Keratinocyte (primary cell): ENCODE results near the gene RPL29. TPM values are rescaled to one million over a fixed set of nuclear protein-coding genes. Genes with fewer than 3 reads are reported as not detected.

Experiments used
- DNase-seq: peaks from one replicate; pipeline ENCODE4 v3.0.0-alpha.2; 2011; ENCODE audit warnings: low read depth, missing footprints, low spot score
- FAIRE-seq: peaks from 2 replicates; lab custom pipeline; 2011; peaks lifted over from hg19 to GRCh38; lab: Jason Lieb, UNC
- H2AFZ ChIP-seq: 2 replicates; pipeline ENCODE4 v1.6.0; 2012; ENCODE audit warnings: low read length, control low read depth, inconsistent platforms; ENCODE audit not compliant: control insufficient read depth
- H3K27ac ChIP-seq: 2 replicates; pipeline ENCODE4 v1.5.1; 2011; ENCODE audit warnings: low read length; ENCODE audit not compliant: control insufficient read depth, insufficient read depth
- H3K27me3 ChIP-seq: 3 replicates; pipeline ENCODE4 v1.6.0; 2011; ENCODE audit warnings: low read length; ENCODE audit not compliant: control insufficient read depth, insufficient read depth; ENCODE audit errors: extremely low read depth
- H3K36me3 ChIP-seq, 2 experiments: 2 replicates in 1 of 2; 3 replicates in 1 of 2; pipeline ENCODE4 v1.5.1; 2011; ENCODE audit warnings: low read length in 2 of 2, mild to moderate bottlenecking in 1 of 2; ENCODE audit not compliant: control insufficient read depth in 2 of 2, insufficient read depth in 2 of 2; ENCODE audit errors: extremely low read depth in 1 of 2
- H3K4me1 ChIP-seq: 3 replicates; pipeline ENCODE4 v1.5.1; 2011; ENCODE audit warnings: low read length; ENCODE audit not compliant: control insufficient read depth, insufficient read depth; ENCODE audit errors: extremely low read depth
- H3K4me2 ChIP-seq: 3 replicates; pipeline ENCODE4 v1.6.0; 2011; ENCODE audit warnings: low read depth, low read length; ENCODE audit not compliant: control insufficient read depth, insufficient read depth; ENCODE audit errors: extremely low read depth
- H3K4me3 ChIP-seq, 3 experiments: fragments of 200-600 bp in 1 of 3; sonication (generic) in 1 of 3; 2 replicates in 2 of 3; 3 replicates in 1 of 3; pipeline ENCODE4 v1.5.1; 2011 to 2016; ENCODE audit warnings: low read length in 3 of 3, mild to moderate bottlenecking in 3 of 3, control low read depth in 2 of 3, inconsistent platforms in 1 of 3, low read depth in 1 of 3, mixed read lengths in 1 of 3, mixed run types in 1 of 3, moderate library complexity in 1 of 3; ENCODE audit not compliant: control insufficient read depth in 2 of 3, insufficient read depth in 2 of 3; ENCODE audit errors: extremely low read depth in 1 of 3
- H3K79me2 ChIP-seq: 2 replicates; pipeline ENCODE4 v1.6.0; 2012; ENCODE audit warnings: low read length; ENCODE audit not compliant: control insufficient read depth, insufficient read depth
- H3K9ac ChIP-seq: 3 replicates; pipeline ENCODE4 v1.6.0; 2011; ENCODE audit warnings: low read length; ENCODE audit not compliant: control insufficient read depth, insufficient read depth; ENCODE audit errors: extremely low read depth
- H3K9me1 ChIP-seq: 3 replicates; pipeline ENCODE4 v1.6.0; 2011; ENCODE audit warnings: low read length; ENCODE audit not compliant: control insufficient read depth, insufficient read depth; ENCODE audit errors: extremely low read depth
- H3K9me3 ChIP-seq: 2 replicates; pipeline ENCODE4 v1.5.1; 2012; ENCODE audit warnings: low read depth, low read length; ENCODE audit not compliant: control insufficient read depth
- H4K20me1 ChIP-seq: 3 replicates; pipeline ENCODE4 v1.6.0; 2011; ENCODE audit warnings: low read length; ENCODE audit not compliant: control insufficient read depth, insufficient read depth; ENCODE audit errors: extremely low read depth
- EZH2 ChIP-seq: IDR thresholded peaks from one replicate; pipeline ENCODE4 v1.6.1; 2012; ENCODE audit warnings: inconsistent platforms, mild to moderate bottlenecking, low read length, moderate library complexity
- dilution Hi-C: fragments of 300-500 bp; cut with MboI; formaldehyde crosslinking; loops from one replicate; pipeline ENCODE4 v1.7.0; 2020; ENCODE audit warnings: low sequenced_read_pairs; ENCODE audit not compliant: extremely low pct_ligation_motif_present
- polyA plus RNA-seq, 5 experiments: library from polyadenylated mRNA; depleted of rRNA in 3 of 5; stranded (reverse) in 3 of 5; stranded (forward) in 1 of 5; unstranded in 1 of 5; fragments of >200 nt; gene quantifications; 1 replicate in 1 of 5; 2 replicates in 3 of 5; 3 replicates in 1 of 5; pipeline versions ENCODE4 v1.2.1 to v1.2.3, GENCODE V29; 2011 to 2012; ENCODE audit warnings: missing spikeins in 2 of 5, low read depth in 1 of 5, low replicate concordance in 1 of 5
- TF ChIP-seq, protein P1 (sequence below), 3 experiments: IDR thresholded peaks in 1 of 3; conservative IDR thresholded peaks in 1 of 3; optimal IDR thresholded peaks in 1 of 3; 2 replicates in 2 of 3; 3 replicates in 1 of 3; pipeline versions ENCODE3 to v1.5.1; 2011; ENCODE audit warnings: low read length in 3 of 3, mild to moderate bottlenecking in 3 of 3, moderate library complexity in 2 of 3, control low read depth in 1 of 3, inconsistent platforms in 1 of 3; ENCODE audit not compliant: insufficient read depth in 2 of 3; ENCODE audit errors: extremely low read depth in 1 of 3

The RPL29 gene
- polyA plus RNA-seq, 1 donor (not counting 4 experiments of a cell fraction or from before 2014, with no cell fraction given): 1,648 TPM

DNA sequence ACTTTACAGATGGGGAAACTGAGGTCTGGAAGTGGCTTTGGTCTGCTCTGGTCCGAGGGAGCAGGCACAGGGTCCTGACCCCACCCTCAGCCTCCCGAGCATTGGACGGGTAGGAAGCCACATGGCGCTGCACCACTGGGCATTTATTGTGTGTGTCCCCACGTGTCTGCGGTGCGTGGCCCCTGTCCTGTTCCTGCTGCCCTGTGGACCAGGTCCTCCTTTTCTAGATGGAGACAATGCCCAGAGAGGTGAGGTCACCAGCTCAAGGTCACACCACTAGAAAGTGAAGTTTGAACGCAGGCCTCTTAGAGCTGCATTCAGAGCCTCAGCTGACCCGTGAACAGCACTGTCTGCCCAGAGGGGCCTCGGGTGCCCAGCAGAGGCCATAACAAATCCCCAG lies 33.8 kb upstream of the RPL29 start:
- Histone ChIP-seq H4K20me1 (no peaks in the 10 kb centered on the region), H3K36me3 (no peaks in the 10 kb centered on the region), H3K4me1 (peaks cover 26% of the 10 kb centered on the region), H3K9me1 (no peaks in the 10 kb centered on the region), H2AFZ (no peak overlapping the region), H3K4me2 (no peak overlapping the region), H3K27me3 (no peaks in the 10 kb centered on the region), H3K27ac (no peak overlapping the region), H3K9me3 (peaks cover 3% of the 10 kb centered on the region), H3K9ac (no peak overlapping the region), H3K79me2 (no peaks in the 10 kb centered on the region), H3K4me3 (no peak overlapping the region)
- FAIRE-seq (no peak), DNase-seq (no peak)
- no peak for TF ChIP-seq EZH2
- TF ChIP-seq, protein P1, sequence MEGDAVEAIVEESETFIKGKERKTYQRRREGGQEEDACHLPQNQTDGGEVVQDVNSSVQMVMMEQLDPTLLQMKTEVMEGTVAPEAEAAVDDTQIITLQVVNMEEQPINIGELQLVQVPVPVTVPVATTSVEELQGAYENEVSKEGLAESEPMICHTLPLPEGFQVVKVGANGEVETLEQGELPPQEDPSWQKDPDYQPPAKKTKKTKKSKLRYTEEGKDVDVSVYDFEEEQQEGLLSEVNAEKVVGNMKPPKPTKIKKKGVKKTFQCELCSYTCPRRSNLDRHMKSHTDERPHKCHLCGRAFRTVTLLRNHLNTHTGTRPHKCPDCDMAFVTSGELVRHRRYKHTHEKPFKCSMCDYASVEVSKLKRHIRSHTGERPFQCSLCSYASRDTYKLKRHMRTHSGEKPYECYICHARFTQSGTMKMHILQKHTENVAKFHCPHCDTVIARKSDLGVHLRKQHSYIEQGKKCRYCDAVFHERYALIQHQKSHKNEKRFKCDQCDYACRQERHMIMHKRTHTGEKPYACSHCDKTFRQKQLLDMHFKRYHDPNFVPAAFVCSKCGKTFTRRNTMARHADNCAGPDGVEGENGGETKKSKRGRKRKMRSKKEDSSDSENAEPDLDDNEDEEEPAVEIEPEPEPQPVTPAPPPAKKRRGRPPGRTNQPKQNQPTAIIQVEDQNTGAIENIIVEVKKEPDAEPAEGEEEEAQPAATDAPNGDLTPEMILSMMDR (optimal IDR thresholded peaks at IDR 0.05 in 1 of 3, IDR thresholded peaks at IDR 0.05 in 1 of 3, conservative IDR thresholded peaks at IDR 0.05 in 1 of 3; ENCODE audit: extremely low read depth in 1 of 3, insufficient read depth in 2 of 3, low read length in 3 of 3): no peak
- dilution Hi-C loops: no loop called here

DNA sequence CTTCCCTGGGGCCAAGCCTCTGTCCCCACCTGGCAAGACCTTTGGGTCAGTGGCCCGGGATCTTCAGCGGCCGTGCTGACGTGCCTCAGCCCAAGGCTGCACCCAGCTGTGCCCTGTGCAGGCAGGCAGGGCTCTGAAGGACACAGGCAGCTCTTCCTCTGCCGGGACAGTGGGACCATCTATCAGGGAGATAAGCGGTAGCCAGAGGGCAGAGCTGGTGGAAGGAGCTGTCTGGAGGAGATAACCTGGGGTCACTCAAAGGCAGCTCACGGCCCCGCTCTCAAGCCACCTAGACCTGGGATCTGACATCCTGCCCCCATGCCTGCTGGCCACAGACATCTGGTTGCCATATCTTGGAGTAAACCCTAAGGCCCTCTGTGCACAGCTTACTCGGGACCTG lies 33.4 kb upstream of the RPL29 start:
- TF ChIP-seq, protein P1 (optimal IDR thresholded peaks at IDR 0.05 in 1 of 3, IDR thresholded peaks at IDR 0.05 in 1 of 3, conservative IDR thresholded peaks at IDR 0.05 in 1 of 3; ENCODE audit: extremely low read depth in 1 of 3, insufficient read depth in 2 of 3, low read length in 3 of 3): no peak
- no peak for TF ChIP-seq EZH2
- no peak for FAIRE-seq
- no peak overlapping the region for H3K4me2 ChIP-seq
- no peaks in the 10 kb centered on the region for H3K27me3 ChIP-seq
- no peak overlapping the region for H3K27ac ChIP-seq
- H4K20me1 ChIP-seq: no peaks in the 10 kb centered on the region
- H3K4me1 ChIP-seq: peaks cover 26% of the 10 kb centered on the region
- H3K4me3 ChIP-seq: no peak overlapping the region
- peaks cover 3% of the 10 kb centered on the region for H3K9me3 ChIP-seq
- dilution Hi-C loops: no loop called here
- H3K9ac ChIP-seq: no peak overlapping the region
- DNase-seq: no peak
- H3K36me3 ChIP-seq: no peaks in the 10 kb centered on the region
- H2AFZ ChIP-seq: no peak overlapping the region
- H3K79me2 ChIP-seq: no peaks in the 10 kb centered on the region
- H3K9me1 ChIP-seq: no peaks in the 10 kb centered on the region
